ENCODE results near the gene MT3.

DNA sequence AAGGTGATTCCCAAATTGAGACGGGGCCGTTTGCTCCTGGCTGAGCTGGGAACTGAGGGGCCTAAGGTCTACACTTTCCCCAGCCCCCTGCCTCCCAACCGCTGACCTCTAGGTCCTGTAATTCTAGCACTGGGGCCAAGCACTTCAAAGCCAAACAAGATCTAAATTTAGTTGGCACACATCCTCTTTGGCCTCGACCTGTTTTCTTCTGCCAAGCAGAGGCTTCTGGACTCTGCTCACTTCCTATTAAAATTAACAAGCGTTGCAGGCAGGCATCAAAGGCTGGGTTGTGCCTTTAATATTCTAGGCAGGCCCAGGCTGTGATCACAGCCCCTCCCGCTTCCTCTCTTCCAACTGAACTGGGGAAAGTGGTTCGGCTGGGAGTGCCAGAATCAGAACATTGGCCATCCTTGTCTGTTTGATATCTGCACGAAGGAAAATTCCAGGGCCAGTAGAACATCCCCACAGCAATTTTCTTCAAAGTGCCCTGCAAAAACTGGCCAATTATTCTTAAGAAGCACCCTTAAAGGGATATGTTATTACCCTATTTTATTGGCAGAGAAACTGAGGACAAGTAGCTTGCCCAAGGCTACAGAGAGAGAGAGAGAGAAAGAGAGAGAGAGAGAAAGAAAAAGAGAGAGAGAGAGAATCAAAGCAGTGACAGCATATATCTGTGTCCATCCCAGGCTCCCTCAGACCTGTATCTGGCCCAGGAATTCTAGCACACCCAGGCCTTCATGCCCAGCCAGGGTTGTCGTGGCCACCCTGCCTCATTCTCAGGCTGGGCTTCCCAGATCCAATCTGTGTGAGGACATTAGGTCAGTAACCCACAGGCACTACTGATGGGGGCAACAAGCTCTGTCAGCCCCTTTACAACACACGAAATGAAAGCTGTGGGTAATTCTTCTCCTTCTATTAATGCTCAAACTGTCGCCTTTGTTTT lies 37.3 kb upstream of the MT3 start:
- TF ChIP-seq, protein P1, sequence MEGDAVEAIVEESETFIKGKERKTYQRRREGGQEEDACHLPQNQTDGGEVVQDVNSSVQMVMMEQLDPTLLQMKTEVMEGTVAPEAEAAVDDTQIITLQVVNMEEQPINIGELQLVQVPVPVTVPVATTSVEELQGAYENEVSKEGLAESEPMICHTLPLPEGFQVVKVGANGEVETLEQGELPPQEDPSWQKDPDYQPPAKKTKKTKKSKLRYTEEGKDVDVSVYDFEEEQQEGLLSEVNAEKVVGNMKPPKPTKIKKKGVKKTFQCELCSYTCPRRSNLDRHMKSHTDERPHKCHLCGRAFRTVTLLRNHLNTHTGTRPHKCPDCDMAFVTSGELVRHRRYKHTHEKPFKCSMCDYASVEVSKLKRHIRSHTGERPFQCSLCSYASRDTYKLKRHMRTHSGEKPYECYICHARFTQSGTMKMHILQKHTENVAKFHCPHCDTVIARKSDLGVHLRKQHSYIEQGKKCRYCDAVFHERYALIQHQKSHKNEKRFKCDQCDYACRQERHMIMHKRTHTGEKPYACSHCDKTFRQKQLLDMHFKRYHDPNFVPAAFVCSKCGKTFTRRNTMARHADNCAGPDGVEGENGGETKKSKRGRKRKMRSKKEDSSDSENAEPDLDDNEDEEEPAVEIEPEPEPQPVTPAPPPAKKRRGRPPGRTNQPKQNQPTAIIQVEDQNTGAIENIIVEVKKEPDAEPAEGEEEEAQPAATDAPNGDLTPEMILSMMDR (IDR thresholded peaks at IDR 0.05), result no peak
- TF ChIP-seq ZNF423 (CRISPR knock-in tag; IDR thresholded peaks at IDR 0.05) (no peak), ZNF219 (CRISPR knock-in tag; IDR thresholded peaks at IDR 0.05; ENCODE audit: borderline replicate concordance) (no peak), NR2C2 (CRISPR knock-in tag; IDR thresholded peaks at IDR 0.05) (no peak), ZNF416 (CRISPR knock-in tag; IDR thresholded peaks at IDR 0.05) (no peak), FOXP1 (CRISPR knock-in tag; IDR thresholded peaks at IDR 0.05; ENCODE audit: borderline replicate concordance) (no peak), NR3C1 (CRISPR knock-in tag; conservative IDR thresholded peaks at IDR 0.05; ENCODE audit: low read depth) (no peak)
- TF ChIP-seq, protein P2, sequence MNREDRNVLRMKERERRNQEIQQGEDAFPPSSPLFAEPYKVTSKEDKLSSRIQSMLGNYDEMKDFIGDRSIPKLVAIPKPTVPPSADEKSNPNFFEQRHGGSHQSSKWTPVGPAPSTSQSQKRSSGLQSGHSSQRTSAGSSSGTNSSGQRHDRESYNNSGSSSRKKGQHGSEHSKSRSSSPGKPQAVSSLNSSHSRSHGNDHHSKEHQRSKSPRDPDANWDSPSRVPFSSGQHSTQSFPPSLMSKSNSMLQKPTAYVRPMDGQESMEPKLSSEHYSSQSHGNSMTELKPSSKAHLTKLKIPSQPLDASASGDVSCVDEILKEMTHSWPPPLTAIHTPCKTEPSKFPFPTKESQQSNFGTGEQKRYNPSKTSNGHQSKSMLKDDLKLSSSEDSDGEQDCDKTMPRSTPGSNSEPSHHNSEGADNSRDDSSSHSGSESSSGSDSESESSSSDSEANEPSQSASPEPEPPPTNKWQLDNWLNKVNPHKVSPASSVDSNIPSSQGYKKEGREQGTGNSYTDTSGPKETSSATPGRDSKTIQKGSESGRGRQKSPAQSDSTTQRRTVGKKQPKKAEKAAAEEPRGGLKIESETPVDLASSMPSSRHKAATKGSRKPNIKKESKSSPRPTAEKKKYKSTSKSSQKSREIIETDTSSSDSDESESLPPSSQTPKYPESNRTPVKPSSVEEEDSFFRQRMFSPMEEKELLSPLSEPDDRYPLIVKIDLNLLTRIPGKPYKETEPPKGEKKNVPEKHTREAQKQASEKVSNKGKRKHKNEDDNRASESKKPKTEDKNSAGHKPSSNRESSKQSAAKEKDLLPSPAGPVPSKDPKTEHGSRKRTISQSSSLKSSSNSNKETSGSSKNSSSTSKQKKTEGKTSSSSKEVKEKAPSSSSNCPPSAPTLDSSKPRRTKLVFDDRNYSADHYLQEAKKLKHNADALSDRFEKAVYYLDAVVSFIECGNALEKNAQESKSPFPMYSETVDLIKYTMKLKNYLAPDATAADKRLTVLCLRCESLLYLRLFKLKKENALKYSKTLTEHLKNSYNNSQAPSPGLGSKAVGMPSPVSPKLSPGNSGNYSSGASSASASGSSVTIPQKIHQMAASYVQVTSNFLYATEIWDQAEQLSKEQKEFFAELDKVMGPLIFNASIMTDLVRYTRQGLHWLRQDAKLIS (CRISPR knock-in tag; IDR thresholded peaks at IDR 0.05; ENCODE audit: borderline replicate concordance), result no peak
- TF ChIP-seq, protein P3, sequence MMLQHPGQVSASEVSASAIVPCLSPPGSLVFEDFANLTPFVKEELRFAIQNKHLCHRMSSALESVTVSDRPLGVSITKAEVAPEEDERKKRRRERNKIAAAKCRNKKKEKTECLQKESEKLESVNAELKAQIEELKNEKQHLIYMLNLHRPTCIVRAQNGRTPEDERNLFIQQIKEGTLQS (CRISPR knock-in tag; conservative IDR thresholded peaks at IDR 0.05), result no peak
- TF ChIP-seq, protein P4, sequence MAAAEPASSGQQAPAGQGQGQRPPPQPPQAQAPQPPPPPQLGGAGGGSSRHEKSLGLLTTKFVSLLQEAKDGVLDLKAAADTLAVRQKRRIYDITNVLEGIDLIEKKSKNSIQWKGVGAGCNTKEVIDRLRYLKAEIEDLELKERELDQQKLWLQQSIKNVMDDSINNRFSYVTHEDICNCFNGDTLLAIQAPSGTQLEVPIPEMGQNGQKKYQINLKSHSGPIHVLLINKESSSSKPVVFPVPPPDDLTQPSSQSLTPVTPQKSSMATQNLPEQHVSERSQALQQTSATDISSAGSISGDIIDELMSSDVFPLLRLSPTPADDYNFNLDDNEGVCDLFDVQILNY (CRISPR knock-in tag; IDR thresholded peaks at IDR 0.05), result no peak
- TF ChIP-seq, protein P5, sequence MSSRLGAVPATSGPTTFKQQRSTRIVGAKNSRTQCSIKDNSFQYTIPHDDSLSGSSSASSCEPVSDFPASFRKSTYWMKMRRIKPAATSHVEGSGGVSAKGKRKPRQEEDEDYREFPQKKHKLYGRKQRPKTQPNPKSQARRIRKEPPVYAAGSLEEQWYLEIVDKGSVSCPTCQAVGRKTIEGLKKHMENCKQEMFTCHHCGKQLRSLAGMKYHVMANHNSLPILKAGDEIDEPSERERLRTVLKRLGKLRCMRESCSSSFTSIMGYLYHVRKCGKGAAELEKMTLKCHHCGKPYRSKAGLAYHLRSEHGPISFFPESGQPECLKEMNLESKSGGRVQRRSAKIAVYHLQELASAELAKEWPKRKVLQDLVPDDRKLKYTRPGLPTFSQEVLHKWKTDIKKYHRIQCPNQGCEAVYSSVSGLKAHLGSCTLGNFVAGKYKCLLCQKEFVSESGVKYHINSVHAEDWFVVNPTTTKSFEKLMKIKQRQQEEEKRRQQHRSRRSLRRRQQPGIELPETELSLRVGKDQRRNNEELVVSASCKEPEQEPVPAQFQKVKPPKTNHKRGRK (CRISPR knock-in tag; IDR thresholded peaks at IDR 0.05; ENCODE audit: borderline replicate concordance), result no peak
- TF ChIP-seq, protein P6, sequence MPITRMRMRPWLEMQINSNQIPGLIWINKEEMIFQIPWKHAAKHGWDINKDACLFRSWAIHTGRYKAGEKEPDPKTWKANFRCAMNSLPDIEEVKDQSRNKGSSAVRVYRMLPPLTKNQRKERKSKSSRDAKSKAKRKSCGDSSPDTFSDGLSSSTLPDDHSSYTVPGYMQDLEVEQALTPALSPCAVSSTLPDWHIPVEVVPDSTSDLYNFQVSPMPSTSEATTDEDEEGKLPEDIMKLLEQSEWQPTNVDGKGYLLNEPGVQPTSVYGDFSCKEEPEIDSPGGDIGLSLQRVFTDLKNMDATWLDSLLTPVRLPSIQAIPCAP (CRISPR knock-in tag; IDR thresholded peaks at IDR 0.05), result no peak
- TF ChIP-seq, protein P7, sequence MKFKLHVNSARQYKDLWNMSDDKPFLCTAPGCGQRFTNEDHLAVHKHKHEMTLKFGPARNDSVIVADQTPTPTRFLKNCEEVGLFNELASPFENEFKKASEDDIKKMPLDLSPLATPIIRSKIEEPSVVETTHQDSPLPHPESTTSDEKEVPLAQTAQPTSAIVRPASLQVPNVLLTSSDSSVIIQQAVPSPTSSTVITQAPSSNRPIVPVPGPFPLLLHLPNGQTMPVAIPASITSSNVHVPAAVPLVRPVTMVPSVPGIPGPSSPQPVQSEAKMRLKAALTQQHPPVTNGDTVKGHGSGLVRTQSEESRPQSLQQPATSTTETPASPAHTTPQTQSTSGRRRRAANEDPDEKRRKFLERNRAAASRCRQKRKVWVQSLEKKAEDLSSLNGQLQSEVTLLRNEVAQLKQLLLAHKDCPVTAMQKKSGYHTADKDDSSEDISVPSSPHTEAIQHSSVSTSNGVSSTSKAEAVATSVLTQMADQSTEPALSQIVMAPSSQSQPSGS (CRISPR knock-in tag; IDR thresholded peaks at IDR 0.05; ENCODE audit: borderline replicate concordance, low read depth), result no peak
